GM12875 (cell line): Measurements from ENCODE around the gene PRM3.

ENCODE experiments used
- H3K4me3 ChIP-seq: one replicate; pipeline ENCODE4 v1.5.1; 2011; ENCODE audit warnings: low read depth, low read length, control low read depth
- TF ChIP-seq, protein P1 (sequence below): IDR thresholded peaks from 2 replicates; pipeline ENCODE4 v1.5.1; 2011; ENCODE audit warnings: low read depth, mild to moderate bottlenecking, control low read depth, inconsistent platforms, low read length, moderate library complexity, borderline replicate concordance; ENCODE audit not compliant: insufficient read depth

PRM3 gene

DNA sequence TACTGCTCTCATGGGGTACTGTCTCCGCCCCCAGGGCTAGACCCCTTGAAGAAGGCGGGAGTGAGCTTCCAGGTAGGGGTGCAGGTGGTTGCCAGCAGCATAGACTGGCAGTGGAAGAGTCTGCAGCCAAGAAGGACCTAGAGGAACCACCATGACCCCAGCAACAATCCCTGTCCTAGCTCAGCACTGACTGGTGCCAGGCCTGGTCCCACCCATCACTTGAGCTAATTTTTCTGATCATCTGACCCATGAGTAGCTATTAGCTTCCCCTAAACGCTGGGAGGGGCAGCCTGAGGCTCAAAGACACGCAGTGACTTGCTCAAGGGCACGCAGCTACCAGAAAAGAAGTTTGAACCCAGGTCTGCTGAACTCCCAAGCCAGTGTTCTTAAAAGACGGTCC is 945 bp downstream of the PRM3 start:
- no peak overlapping the region for H3K4me3 ChIP-seq
- TF ChIP-seq, protein P1, sequence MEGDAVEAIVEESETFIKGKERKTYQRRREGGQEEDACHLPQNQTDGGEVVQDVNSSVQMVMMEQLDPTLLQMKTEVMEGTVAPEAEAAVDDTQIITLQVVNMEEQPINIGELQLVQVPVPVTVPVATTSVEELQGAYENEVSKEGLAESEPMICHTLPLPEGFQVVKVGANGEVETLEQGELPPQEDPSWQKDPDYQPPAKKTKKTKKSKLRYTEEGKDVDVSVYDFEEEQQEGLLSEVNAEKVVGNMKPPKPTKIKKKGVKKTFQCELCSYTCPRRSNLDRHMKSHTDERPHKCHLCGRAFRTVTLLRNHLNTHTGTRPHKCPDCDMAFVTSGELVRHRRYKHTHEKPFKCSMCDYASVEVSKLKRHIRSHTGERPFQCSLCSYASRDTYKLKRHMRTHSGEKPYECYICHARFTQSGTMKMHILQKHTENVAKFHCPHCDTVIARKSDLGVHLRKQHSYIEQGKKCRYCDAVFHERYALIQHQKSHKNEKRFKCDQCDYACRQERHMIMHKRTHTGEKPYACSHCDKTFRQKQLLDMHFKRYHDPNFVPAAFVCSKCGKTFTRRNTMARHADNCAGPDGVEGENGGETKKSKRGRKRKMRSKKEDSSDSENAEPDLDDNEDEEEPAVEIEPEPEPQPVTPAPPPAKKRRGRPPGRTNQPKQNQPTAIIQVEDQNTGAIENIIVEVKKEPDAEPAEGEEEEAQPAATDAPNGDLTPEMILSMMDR, result no peak

GRCh38 chr16:11271610-11272009 is 1.8 kb downstream of the PRM3 start:
- H3K4me3 ChIP-seq, result no peak overlapping the region

GRCh38 chr16:11270602-11271162 is 2.7 kb downstream of the PRM3 start:
- H3K4me3 ChIP-seq, result no peak overlapping the region

More at GRCh38 chr16:11271610-11272009, 1.8 kb downstream of the PRM3 start:
- TF ChIP-seq, protein P1, result no peak

DNA sequence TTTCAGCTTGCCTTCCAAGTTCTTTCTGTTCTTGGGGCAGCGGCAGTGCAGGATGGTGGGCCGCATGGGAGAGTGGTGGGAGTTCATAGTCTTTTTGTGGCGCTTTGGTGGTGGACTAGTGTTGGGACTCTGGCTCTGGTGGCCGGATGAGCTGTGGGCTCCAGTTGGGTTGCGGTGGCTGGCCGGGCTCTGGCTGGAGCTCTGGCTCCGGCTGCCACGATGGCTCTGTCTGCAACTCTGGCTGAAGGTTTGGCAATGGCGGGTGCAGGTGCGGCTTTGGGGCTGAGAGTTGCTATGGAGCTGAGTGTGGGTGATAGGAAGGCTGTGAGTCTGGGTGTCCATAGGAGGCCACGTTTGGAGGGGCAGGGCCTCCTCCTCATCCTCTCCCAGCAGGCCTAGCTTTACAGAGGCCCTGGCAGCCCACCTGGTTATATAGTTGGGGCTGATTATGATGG is 4.5 kb downstream of the PRM3 start, which contains the start of gene TNP2:
Gene TNP2, minus strand, starts transcription at position 405 of the 455 bp plus-strand sequence. Its CDS starts 63 bp downstream, at position 342.
- H3K4me3 ChIP-seq, result no peak within 1 kb of the TSS
- TF ChIP-seq, protein P1, result no peak

More at GRCh38 chr16:11270602-11271162, 2.7 kb downstream of the PRM3 start:
- TF ChIP-seq, protein P1, result no peak

- TF ChIP-seq, protein P1, result no peak
Observed at GRCh38 chr16:11265124-11265523, 8.3 kb downstream of the PRM3 start.

DNA sequence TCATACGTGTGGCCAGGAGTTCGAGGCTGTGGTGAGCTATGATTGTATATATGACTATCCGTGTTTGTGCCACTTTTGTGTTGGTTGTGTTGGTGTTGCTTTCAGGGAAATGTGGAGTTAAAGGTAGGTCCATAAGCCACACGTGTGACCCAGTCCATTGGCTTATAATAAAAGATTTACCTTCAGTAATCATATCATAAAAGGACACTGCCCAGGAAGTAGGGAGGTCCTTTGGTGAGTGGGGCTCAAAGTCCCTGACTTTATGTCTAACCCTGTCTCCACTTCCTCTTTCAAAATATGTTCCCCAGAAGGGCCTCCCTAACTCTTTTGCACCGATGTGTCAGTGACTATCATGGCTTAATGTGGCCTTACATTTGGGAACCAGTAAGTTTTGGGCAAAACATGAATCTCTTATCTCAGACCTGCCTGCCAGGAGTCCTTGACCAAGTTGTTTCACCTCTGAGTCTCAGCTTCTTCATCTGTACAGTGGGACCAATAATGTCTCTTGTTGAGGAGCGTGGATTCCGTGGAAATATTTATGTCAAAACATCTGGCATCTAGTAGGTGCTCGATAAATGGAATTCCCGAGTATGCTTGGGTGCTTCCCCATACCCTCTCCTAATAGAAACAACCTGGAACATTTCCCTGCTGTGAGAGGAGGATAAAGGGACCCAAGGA is 9.1 kb downstream of the PRM3 start:
- TF ChIP-seq, protein P1, result no peak
- no peak overlapping the region for H3K4me3 ChIP-seq

More at GRCh38 chr16:11265124-11265523, 8.3 kb downstream of the PRM3 start:
- H3K4me3 ChIP-seq, result no peak overlapping the region

- TF ChIP-seq, protein P1, result no peak
- H3K4me3 ChIP-seq, result no peak overlapping the region
Observed at GRCh38 chr16:11263737-11264136, 9.7 kb downstream of the PRM3 start.
